GM19467 (cell line): Measurements from ENCODE around the gene FBN1.

ENCODE experiments used
- ATAC-seq: cut with Tn5 transposase; IDR thresholded peaks from one replicate; pipeline ENCODE4 v1.9.1; 2021; ENCODE audit warnings: mild to moderate bottlenecking, moderate library complexity; ENCODE audit not compliant: unreplicated experiment

The FBN1 gene

DNA sequence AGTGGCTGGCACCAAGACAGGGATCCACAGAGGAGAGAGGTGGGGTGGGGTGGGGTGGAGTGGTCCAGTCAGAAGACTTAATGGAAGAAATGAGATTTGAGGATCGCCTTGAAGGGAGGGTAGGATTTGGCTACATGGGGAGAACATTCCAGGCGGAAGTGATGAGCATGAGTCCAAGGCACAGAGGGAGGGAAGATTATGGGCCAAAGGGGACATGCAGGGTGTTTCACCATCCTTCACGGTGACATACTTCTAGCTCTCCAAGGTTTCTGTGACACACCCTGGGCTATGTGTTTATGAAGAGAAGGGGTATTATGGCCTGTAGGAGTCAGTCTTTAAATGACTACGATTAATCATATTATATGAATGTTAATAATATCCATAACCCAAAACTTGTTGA is 7.7 kb upstream of the FBN1 start:
- no peak for ATAC-seq

GRCh38 chr15:48652510-48653076 is 7.1 kb upstream of the FBN1 start:
- no peak for ATAC-seq

DNA sequence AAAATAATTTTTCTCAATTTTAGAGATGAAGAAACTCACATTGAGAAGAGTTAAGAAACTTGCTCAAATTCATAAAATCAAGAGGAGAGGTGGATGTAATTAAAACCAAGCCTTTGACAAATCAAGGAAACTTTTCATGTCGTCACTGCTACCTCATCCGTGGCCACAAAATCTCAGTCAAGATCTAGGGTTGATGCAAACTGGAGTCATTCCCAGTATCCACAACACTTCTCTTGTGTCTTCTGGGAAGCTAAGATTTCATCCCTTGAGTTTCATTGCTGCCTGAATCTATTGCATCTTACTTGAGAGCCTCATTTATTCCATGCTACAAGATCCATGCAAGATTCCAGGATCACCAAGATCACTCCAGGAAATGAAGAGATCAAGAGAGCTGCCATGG is 5.4 kb upstream of the FBN1 start:
- ATAC-seq = no peak

DNA sequence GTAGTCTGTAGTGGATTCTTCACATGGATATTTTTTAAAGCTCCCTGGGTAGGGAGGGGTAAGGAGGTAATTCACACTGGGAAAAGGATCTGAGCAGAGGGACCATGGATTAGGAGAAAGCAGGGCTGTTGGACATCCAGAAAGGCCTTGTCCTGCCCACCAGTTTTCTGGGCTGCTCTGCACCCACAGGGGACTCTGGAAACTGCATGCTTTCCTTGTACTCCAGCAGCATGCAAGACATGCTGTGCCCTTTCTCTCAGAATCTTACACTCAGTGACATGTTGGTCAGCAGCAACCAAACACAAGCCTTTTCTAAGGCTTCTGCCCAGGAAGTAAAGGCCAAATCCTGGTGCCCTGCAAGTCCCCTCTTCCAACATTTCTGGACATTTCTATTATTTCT is 2.5 kb upstream of the FBN1 start:
- no peak for ATAC-seq

DNA sequence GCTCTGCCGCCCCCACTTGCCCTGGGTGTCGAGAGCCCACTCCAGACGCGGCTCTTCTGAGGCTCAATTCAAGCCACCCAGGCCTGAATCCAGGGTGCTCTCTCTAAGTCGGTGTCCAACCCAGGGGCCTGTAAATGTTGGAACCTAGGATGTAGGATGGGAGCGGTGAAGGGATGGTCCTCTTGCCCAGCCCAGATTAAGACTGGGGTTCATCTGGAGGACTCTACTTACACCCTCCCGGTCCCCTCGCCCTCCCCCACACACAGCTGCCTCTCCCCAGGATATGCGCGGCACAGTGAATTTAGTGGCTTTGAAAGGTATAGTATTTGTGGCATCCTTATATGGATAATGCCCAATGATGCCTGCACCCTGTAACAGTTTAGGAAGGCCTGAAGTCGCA is 822 bp upstream of the FBN1 start:
- no peak for ATAC-seq

GRCh38 chr15:48644827-48645557 is 517 bp downstream of the FBN1 start:
- peak; percentile 38 for ATAC-seq

DNA sequence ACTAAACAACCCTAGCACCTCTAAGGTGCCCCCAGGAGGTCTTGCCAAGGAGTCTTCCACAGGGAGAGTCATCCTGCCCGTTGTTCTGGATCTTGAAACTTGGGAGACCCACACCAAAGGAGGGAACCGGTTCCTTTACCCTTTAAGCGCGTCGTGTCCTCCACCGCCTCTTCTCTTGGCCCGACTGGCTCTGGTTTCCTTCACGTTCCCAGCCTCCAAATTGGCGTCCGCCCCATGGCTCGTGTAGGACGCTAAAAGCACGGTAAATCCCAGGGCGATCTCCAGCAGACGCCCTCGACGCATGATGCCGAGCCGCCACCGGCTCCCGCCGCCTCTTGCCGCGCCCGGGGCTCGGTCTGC is 1.1 kb downstream of the FBN1 start:
- peak; percentile 6 for ATAC-seq

DNA sequence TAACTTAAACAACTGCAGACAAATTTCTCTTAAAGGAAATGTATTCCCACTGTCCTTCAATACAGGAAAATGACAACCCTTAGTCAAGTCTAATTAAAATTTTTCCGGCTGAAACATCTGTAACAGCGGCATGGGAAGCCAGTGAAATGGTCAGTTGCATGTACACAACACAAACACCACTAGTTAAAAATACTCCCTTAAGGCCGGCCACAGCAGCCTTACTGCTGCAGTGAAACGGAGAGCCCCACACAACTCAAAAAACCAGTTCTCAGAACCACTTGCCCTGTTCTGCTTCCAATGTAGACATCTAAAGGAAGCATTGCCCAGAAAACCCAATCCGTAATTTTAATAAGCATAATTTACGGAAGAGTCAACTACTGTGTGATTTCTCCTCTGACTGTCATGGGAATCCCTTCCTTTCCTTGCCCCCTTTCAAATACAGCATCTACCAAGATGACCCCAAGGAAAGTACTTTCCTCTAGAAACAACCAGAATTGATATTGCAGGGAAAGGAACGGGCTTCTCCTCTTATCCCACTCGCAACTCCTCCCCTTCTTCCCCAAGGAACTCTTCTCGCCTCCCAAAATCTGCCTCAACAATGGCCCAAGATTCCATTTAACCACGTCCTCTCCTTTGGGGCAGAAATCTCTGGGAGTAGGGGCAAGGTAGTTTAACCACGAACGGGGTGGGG is 1.6 kb downstream of the FBN1 start:
- ATAC-seq = no peak

DNA sequence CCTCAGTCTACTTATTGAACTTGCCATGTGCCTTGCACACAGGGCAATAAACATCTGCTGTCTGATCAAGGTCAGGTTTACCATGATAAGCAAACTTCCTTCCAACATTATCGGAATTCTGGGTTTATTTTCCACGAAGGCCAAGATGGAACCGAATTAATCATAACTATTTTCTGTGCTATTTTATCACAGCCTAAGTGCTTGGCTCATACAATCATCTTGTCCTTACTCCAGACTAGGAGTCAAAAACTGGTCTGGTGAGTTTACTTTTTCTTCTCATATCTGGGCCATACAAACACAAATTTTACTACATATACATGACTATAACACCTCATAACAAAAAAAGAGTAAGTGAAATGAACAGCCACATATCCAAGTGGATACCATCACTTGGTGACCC is 2.3 kb downstream of the FBN1 start:
- ATAC-seq = no peak

- ATAC-seq = no peak
Observed at GRCh38 chr15:48642795-48643194, 2.7 kb downstream of the FBN1 start.

- ATAC-seq = no peak
Observed at GRCh38 chr15:48641416-48641815, 4.1 kb downstream of the FBN1 start.

GRCh38 chr15:48638963-48639362 is 6.5 kb downstream of the FBN1 start:
- no peak for ATAC-seq

DNA sequence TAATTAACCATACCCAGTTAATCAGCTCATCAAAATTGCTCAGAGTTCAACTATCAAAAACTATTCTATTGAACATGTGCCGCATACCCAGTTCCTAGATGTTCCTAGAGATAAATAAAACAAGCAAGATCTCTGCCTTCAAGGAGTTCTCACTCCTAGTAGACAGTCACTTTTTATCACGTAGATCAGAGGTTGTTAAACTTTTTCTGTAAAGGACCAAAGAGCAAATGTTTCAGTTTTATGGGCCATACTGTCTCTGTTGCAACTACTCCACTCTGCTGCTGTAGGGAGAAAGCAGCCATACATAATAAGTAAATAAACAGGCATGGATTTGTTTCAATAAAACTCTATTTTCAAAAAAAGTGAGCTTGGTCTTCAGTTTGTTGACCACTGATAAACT is 7.9 kb downstream of the FBN1 start:
- no peak for ATAC-seq

DNA sequence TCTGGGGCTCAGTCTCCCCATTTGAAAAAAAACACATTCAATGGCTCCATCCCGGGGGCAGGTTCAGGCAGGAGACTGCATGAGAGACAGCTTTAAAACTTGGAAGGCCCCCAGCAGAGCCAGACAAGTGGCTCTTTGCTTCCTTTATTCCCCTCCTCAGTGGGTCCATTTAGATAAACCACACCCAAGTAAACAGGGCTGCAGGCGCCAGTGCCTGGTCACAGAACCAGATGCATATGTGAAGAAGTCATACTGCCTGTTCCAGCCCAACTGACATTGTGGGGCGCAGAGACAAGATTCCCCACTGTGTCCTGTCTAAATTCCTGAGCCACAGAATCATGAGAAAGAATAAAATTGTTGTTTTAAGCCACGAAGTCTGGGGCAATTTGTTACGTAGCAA is 9.0 kb downstream of the FBN1 start:
- no peak for ATAC-seq

DNA sequence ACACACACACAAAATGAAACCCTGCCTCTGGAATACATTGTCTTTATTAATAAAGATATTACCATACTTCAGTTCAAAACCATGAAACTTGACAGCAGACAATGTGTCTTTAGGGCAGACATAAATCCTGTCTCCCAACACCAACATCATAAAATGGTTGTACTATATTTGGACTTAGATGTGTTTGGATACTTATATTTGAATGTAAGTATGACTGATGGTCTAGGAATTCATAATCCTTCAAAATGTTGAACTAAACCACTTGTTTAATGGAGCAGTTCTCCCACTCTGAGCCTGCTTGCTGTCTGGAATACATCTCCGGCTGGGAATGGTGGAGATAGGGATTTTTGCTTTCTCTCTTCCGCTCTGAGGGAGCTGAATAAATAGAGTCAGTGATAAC is 10.6 kb downstream of the FBN1 start:
- no peak for ATAC-seq

DNA sequence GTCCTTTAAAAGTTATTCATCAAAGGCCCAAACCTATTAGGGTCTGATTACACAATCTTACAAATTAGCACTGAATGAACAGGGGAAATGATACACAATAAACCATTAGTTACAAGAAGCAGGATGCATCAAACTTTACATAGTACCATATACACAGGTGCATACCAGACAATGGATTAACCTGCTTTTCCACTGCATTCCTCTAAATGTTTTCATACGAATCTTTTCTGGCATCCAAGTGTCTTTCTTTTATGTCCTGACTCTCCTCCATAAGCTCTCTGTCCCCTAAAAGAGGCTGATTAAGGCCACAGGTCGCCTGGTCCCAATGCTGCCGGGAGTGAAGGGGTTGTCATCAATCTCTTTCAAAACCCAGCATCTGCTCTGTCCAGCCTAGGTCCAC is 11.4 kb downstream of the FBN1 start:
- no peak for ATAC-seq

DNA sequence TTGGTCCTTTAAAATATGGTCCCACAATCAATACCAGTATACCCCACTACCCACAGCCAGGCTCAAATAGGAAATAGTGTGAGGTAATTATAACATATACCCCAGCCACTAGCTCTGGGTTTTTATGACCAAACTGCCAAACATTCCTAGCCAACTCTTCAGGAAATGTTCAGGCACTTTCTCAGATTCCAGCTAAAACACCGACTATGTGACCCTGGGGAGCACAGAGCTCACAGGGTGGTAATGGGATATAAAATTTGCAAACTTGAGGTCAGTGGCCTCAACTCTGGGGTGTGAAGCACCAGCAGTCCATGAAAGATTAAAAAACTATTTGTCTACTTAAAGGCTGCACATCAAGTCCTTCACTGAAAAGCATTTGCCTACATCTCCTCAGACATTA is 12.9 kb downstream of the FBN1 start:
- ATAC-seq = no peak

DNA sequence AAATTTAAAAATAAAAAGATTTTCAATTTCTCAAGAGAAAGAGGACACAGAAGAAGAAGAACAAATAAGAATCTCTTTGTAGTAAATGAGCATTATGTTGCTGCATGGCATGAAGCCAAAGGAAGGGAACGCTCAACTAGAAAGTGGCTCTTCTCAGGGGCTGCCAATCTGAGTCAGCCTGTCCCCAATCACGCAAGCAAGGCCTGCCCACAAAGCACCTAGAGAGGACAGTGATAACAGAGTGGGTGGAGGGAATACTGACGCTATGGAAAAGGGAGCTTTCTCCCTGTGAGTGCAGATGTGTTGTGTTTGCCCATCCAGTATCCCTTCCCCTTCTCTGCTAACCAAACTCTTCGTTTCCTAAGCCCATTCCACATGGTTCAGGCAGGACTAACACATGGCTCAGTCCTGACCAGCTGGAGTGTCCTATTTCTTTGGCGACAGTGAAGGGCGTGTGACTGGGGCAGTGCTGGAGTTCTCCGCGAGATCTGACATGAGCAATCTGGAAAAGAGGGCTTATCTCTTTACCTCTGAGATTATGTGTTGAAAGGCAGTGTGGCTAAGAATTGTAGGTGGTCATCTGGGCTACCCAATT is 14.2 kb downstream of the FBN1 start:
- no peak for ATAC-seq

- ATAC-seq = no peak
Observed at GRCh38 chr15:48630245-48630644, 15.3 kb downstream of the FBN1 start.

DNA sequence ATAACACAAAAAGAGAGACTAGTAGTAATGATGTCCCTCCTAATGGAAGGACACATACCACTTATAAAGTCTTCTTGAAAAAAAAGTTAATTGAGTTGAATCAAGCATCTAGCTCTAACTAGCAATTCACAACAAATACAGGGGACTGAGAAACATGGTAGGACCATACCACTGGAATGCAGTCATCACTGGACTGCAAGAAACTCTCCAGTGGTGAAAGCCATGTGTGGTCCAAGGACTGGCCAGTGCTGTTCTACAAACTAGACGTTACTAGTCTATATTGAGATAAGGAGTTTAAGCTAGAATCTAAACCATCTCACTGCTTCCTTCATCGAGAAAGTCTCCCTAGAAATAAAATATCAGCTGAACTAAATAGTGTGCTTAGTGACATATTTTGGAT is 16.7 kb downstream of the FBN1 start:
- ATAC-seq = no peak

- no peak for ATAC-seq
Observed at GRCh38 chr15:48627260-48627940, 18.1 kb downstream of the FBN1 start.

DNA sequence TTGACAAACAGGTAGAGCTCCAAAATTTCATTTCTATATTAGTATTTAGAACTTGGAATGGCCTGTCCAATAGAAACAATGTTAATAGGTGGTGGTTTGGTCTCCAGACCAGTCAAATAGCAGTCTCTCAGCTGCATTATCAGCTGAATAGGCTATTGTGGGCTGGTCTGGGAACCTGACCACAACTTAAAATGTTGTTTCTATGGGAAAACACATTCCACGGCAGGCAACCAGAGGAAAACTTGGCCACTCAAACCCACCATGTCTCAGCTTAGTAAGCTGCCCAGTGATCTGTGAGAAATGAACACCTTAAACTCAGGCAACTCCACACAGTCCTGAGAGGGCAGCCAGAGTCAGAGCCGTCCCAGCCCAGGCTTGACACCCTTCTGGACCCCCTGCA is 20.4 kb downstream of the FBN1 start:
- no peak for ATAC-seq
